GM18502 (cell line): ENCODE results near the gene SASH1.

Source experiments
- ATAC-seq: cut with Tn5 transposase; IDR thresholded peaks from one replicate; pipeline ENCODE4 v1.9.1; 2021; ENCODE audit warnings: mild to moderate bottlenecking; ENCODE audit not compliant: unreplicated experiment, poor library complexity

The SASH1 gene

GRCh38 chr6:148398244-148398643 is 55.6 kb downstream of the SASH1 start:
- ATAC-seq = no peak

GRCh38 chr6:148398678-148399077 is 56.0 kb downstream of the SASH1 start:
- ATAC-seq = no peak

GRCh38 chr6:148401571-148401970 is 58.9 kb downstream of the SASH1 start:
- no peak for ATAC-seq

- no peak for ATAC-seq
These were observed 61.9 kb downstream of the SASH1 start for GRCh38 chr6:148404456-148405054.

- no peak for ATAC-seq
These were observed 63.3 kb downstream of the SASH1 start for GRCh38 chr6:148405894-148406293.

- ATAC-seq = no peak
These were observed 64.1 kb downstream of the SASH1 start for GRCh38 chr6:148406579-148407371.

- no peak for ATAC-seq
These were observed 64.7 kb downstream of the SASH1 start for GRCh38 chr6:148407372-148407771.

- ATAC-seq = no peak
These were observed 70.9 kb downstream of the SASH1 start for GRCh38 chr6:148413321-148414091.

- no peak for ATAC-seq
These were observed 71.5 kb downstream of the SASH1 start for GRCh38 chr6:148414092-148414489.

- ATAC-seq = no peak
These were observed 72.2 kb downstream of the SASH1 start for GRCh38 chr6:148414836-148415235.

GRCh38 chr6:148415511-148416260 is 73.0 kb downstream of the SASH1 start:
- no peak for ATAC-seq

GRCh38 chr6:148416330-148416965 is 73.8 kb downstream of the SASH1 start:
- no peak for ATAC-seq

GRCh38 chr6:148417045-148417444 is 74.4 kb downstream of the SASH1 start:
- no peak for ATAC-seq

- ATAC-seq = no peak
These were observed 76.8 kb downstream of the SASH1 start for GRCh38 chr6:148419430-148419829.

- no peak for ATAC-seq
These were observed 79.4 kb downstream of the SASH1 start for GRCh38 chr6:148422085-148422484.

- ATAC-seq = no peak
These were observed 80.5 kb downstream of the SASH1 start for GRCh38 chr6:148423133-148423532.

- ATAC-seq = no peak
These were observed 81.1 kb downstream of the SASH1 start for GRCh38 chr6:148423601-148424270.

GRCh38 chr6:148425443-148425842 is 82.8 kb downstream of the SASH1 start:
- no peak for ATAC-seq

GRCh38 chr6:148426317-148426977 is 83.8 kb downstream of the SASH1 start:
- no peak for ATAC-seq
